Fibroblast of skin of scalp (primary cell): ENCODE results near the gene ODR4.
"Not testable (repeated sequence)": the region's sequence is repeated elsewhere in the genome, so short reads cannot be mapped to it uniquely, and the experiment has no call there.

Experiments used
- DNase-seq: peaks from one replicate; pipeline ENCODE4 v3.0.0-alpha.2; 2013

Gene ODR4

DNA sequence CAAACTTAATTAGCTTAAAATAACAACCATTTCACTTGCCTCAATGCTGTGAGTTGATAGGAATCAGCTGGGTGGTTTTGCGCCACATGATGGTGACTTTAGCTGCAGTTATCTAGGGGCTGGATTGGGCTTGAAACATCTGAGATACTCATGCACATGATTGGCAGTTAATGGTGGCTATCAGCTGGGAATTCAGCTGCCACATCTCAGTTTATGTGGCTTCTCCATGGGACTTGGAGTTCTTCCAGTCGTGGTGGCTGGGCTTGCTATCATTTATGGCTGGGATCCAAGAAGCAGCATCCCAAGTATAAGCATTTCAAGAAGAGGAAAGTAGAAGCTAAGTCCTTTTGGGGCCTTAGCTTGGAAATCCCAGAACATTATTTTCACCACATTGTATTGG lies 48.9 kb downstream of the ODR4 start:
- peak; percentile 26 for DNase-seq

DNA sequence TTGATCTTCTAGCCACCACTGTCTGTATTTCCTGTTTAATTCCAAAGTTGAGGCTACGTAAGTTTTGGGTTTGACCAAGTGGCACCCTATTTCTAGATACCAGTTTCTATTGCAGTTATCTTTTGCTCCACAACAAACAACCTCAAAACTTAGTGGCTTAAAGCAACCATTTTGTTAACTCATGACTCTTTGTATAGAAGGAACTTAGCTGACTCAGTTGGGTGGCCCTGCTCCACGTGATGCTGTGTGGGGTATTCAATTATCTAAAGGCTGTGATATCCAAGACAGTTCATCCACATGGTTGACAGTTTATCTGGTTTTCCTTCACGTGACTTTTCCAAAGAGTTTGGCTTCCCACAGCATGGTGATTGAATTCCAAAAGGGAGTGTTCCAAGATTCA lies 50.5 kb downstream of the ODR4 start:
- no peak for DNase-seq

DNA sequence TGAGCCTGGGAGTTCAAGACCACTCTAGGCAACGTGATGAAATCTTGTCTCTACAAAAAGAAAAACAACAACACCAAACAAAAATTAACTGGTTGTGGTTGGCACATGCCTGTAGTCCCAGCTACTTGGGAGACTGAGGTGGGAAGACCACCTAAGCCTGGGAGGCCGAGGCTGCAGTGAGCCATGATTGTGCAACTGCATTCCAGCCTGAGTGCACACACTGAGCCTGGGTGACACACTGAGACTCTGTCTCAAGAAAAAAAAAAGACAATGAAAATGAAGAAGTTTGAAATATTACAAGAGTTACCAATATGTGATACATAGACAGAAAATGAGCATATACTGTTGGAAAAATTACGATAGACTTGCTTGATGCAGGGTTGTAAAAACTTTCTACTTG lies 53.4 kb downstream of the ODR4 start:
- DNase-seq: no peak

DNA sequence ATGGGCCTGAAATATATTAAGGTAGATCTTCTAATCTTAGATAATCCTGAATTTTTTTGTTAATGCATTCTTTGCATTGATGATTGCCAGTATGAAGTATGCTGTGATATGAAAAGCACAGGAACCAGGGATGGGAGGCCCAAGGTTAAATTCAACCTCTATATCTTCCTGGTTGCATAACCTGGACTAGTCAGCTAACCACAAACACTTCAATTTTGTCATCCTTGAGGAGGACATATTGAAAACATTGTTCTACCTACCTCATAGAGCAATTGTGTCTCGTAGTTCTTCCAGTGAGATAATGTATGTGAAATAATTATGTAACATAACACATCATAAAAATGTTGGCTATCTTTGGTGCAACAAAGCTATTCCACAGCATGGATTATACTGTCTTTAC lies 59.7 kb downstream of the ODR4 start:
- DNase-seq: no peak

DNA sequence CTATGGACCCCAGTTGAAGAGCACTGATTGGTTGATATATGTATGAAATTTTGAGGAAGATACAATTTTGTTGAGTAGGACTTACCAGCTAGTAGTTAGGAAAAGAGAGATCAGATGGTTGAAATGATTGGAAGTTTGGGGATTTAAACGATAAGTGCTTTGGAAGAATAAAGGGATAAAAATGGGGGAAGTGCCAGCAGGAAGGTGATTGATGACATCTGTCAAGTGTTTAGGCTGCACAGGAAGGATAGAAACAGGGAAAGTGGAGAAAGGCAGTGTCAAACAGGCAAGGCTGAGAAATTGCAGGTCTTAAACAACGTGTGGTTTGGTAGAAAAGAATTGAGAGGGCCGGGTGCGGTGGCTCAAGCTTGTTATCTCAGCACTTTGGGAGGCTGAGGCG lies 62.9 kb downstream of the ODR4 start:
- DNase-seq: no peak

DNA sequence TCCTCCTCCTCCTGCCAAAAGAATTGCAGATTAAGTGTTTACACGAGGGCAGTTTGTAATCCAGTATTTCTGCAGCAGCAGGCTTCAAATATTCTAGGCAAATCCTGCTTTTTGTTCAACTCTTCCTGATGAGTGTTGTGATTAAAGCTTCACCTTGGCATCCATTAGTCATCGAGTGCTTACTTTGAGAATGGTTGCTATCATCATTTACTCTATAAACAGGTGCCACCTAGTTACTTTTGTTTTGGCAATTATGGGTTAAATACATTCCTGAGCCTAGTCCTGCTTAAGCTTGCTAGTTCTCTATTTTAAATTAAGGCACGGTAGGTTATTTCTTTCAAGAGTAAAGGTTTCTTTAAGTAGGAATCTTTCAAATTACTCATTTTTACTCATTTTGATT lies 64.9 kb downstream of the ODR4 start:
- no peak for DNase-seq

DNA sequence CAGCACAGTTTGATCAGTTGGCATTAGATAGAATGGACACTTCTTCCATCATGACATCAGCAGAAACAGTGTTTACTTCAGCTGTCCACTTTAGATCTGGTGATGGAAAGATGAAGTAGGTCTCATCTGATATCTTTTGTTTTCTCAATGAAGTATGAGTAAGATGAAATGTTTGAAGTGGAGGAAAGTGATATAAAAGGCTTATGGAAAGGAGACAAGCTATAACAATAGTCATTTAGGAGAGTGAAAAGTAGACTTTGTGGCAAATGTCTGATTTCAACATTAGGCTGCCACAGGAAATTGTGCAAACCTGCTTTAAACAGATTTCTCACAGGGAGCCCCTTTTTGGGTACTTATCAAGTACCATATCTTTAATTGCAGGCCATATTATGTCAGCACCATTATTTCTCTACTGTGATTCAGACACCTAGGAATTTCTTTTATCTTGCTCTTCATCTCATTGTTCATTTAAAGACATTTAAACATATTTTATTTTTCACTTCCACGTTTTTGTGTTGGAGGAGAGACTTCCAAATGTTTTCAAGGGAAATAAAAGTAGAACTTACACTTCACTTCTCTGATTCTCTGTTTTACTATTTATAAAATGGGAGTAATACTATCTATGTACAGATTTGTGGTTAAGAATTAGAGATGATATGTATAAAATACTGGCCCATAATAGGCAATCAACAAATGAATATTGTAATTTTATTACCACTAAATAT lies 67.2 kb downstream of the ODR4 start:
- peak; percentile 9 for DNase-seq

DNA sequence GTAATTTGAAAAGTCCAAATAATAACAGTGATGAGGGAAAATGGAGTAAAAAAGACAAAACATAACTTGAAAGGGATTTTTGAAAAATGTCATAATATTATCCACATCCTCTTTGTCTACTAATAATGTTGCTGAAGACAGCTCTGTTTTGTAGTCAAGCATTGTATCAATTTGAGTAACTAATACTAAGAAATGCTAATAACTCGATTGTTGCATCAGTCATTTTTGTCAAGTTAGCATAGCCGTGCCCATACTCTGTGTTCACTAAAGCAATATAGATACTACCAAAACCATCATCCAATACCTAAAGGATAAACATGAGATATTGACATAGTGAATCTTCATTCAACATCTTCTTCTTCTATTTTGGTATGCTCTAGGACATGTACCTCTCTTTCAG lies 68.0 kb downstream of the ODR4 start:
- no peak for DNase-seq

DNA sequence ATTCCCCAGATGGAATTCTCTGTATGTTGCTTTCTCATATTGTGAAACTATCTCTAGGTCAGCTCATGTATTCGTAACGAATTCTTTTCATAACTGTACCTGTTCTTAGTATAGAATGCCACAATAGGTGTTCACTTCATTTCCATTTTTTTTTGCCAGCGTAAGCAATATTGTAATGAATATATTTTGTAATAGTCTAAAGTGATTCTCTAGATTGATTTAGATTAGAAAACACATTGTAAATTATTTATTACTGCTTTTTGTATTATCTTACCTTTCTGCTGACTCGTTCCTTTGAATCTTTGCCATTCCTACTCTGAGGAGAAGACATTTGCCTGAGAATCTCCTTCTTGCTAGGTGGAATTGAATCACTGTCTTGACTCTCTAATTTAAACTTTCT lies 70.5 kb downstream of the ODR4 start:
- no peak for DNase-seq

DNA sequence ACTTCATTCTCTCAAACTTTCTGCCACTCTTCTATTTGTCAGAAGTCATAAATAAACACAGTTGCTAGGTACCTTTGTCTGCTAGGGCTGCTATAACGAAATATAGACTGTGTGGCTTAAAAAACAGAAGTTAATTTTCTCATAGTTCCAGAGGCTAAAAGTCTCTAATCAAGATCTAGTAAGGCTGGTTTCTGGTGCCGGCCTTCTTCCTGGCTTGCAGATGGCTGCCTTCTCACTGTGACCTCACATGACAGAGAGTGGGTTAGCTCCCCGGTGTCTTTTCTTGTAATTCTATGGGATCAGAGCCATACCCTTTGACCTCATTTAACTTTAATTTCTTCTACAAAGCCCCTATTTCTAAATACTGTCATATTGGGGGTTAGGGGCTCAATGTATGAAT lies 79.3 kb downstream of the ODR4 start:
- no peak for DNase-seq

DNA sequence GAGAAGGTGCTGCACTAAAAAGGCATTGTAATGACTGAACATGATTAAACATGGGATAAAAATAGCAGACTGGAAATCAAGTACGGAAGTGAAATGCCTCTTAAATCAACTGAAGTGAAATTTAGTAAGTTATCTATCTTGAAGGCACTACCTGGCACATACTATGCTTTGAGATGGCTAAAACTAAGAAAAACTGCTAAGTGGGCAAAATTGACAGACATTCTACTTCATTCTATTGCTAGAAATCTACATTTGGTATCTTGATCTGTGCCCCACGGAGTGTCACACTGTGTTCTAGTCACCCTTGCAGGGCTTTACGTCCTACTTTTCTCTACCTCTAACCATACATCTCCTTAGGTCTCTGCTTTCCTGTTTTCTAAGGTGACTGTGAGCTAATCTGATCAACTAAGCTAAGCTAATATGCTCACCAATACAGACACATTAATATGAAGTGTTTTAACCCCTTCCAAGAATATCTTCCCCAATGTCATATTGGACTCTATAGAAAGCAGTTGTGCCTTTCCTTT lies 81.2 kb downstream of the ODR4 start:
- DNase-seq: no peak

DNA sequence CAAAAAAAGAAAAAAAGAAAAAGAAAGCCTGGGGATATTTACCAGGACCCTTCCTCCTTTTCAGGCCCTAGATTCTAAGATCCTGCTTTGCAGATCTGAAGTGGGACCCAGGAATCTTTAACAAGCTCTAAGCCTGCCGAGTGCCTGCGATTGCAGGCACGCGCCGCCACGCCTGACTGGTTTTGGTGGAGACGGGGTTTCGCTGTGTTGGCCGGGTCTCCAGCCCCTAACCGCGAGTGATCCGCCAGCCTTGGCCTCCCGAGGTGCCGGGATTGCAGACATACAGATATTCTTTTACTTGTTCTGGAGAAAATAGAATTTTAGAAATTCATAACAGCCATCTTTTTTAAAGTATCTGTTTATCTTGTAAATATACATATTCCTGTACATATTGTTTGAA lies 83.5 kb downstream of the ODR4 start:
- DNase-seq: not testable (repeated sequence)

DNA sequence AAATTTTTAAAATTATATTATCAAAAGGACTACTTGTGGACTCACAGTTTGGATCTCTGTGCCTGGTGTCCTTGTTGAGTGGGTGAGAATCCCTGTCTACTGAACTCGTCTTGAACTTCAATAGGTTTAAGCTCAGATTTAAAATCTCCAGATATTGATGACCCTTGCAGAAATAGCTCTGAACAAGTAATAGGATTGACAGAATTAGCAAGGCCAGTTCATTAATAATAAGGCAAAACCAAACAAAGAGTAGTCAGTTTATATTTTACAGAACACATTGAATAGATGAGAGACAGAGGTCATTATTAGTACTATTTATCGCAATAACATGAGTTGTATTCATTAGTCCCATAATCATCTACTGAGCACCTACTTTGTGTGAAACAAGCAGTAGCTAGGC lies 85.4 kb downstream of the ODR4 start, which contains the start of gene PDC:
PDC (minus strand) TSS at position 101 of the 400 bp plus-strand sequence. CDS start 11,655 bp downstream, outside the sequence.
- no peak for DNase-seq

DNA sequence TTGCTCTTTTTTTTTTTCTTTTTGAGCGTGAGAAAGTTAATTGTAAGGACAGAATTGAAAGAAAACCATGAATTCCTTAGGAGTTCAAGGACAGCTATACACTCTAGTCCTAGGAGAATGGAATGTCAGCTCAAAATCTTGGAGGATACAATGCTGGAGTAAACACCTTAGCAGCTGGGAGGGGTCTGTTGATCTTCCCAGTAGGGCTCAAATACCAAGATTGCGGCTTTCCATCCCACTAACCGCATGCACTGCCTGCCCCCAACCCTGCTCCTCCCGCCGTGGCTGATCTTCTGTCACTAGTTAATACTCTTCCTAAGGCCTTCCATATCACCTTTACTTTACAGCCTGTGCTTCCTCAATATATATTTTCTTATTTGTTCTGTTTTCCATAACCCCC lies 87.9 kb downstream of the ODR4 start:
- no peak for DNase-seq

DNA sequence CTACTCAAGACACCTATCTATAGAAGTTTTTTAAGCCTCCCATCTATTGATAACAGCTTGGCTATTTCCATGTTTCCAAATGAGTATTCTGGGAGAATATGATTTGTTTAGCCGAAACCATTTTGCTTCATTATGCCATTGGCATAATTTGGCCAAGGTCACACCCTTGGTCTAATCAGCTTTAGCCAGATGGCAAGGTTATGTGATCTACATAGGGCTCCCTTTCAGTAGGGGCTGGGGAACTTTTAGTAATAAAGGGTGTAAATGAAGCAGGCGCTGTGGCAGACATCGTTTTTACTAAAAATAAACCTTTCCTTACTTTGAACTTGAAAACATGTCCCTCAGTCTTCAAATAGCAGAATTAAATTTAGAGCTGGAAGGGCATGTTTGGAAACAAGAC lies 88.3 kb downstream of the ODR4 start:
- no peak for DNase-seq

DNA sequence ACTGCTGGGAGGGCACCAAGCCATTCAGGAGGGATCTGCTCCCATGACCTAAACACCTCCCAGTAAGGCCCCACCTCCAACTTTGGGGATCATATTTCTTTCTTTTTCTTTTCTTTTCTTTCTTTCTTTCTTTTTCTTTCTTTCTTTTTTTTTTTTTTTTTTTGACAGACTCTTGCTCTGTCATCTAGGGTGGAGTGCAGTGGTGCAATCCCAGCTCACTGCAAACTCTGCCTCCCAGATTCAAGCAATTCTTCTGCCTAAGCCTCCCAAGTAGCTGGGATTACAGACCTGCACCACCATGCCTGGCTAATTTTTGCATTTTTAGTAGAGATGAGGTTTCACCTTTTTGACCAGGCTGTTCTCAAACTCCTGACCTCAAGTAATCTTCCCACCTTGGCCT lies 89.9 kb downstream of the ODR4 start:
- DNase-seq: peak; percentile 41

DNA sequence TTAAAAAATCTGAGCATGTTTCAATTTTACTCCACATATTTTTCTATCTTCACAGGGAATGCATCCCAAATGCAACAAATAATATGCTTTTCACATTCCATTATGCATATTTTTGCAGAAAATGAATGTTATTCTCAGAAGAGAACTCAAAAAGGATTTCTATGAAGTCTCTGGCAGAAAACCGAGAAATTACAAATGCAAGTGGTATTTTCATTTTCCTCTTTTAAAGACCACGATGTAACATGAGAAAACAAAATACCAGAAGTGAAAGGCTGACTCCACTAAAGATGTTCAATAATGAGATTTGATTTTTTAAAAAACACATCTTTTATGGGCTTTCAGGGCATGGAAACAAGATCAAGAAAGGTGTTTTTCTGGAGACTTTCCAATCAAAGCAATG lies 90.3 kb downstream of the ODR4 start:
- peak; percentile 77 for DNase-seq
